ENCODE results near the gene RBM33.
"Not testable (repeated sequence)": the region's sequence is repeated elsewhere in the genome, so short reads cannot be mapped to it uniquely, and the experiment has no call there.

The RBM33 gene

DNA sequence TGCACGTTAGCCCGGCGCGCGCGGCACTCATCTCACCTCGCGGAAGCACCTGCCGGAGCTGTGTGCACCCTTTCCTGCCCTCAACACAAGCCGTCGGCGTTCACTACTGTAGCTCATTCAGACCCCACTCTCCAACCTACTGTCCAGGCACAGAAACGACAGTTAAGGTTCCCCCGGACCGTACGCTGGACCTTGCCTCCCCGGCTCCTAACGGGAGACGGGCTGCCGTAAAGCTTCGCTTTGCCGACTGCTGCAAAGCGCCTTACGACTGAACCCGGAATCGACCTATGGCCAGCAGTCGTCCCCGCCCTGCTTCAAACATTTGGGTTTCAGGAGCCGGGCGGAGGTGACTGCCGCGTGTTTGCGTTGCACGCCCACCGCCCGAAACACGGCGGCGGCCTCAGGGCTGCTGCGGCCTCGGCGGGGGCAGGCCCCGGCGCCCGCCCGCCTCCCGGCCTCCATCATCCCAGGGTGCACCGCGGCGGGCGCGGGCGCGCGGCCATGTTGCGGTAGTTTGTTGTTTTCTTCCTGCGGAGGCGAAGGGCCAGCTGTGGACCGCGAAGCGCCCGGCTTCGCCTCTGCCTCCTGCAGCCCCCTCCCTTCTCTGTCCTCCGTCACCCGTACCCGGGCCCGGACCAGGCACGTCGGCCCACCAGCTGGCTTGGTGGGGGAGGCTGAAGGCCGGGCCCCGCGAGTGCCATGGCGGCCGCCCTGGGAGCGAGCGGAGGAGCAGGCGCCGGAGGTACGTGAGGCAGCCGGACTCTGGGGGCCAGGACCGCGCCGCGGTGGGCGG is at the start of gene RBM33:
Gene RBM33, plus strand, starts transcription at position 484 of the 793 bp plus-strand sequence. Its CDS starts 216 bp downstream, at position 700.
- FAIRE-seq: no peak

DNA sequence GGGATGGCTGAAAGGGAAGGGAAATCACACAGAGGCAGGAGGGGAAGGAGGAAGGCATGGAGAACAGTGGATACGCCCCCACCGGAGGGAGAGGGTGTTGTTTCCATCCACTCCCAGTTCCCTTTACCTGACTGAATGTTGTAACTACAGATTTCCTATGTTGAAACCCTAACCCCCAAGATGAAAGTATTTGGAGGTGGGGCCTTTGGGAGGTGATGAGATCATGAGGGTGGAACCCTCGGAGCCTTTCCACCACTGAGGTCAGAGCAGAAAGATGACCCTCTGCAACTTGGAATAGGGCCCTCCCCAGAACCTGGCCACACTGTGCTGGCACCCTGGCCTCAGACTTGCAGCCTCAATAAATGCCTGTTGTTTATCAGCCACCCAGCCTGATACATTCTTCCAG is 49.5 kb upstream of the RBM33 start:
- no peak for FAIRE-seq

DNA sequence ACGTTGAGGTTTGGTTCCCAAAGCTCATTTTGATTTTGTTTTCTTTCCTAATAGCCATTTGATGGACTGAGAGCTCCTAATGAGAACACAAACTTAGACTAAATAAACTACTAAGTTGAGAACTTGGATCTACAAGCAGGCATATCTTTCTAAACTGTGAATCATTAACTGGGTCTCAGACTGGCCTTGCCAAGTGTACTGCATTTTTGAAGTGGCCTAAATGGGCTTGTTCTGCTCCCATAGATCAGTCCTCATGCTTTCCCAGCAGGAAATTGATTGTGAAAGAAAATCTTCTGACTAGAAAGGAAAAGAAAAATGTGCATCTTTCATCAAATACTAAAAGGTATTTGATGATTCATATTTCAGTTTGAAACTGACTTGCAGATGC is 46.7 kb upstream of the RBM33 start:
- no peak for FAIRE-seq

DNA sequence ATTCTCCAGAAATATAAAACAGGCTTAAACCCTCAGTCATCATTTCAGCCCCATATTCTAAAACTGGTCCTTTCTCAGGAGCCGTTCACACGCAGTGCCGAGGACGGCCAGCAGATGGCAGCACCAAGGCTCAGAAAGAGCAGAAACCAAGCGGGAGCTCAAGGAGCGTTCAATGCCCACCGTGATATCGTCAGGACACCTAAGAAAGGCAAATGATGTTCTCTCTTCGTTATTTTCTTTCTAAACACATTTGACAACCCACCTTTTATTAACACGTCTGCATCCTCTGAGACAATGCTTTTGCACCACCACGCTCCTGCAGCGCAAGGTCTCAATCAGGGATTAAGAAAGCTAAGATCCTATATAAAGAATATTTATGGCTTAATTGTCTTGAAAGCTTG is 45.7 kb upstream of the RBM33 start:
- no peak for FAIRE-seq

- no peak for FAIRE-seq
Observed at GRCh38 chr7:155602156-155602555, 42.3 kb upstream of the RBM33 start.

- no peak for FAIRE-seq
Observed at GRCh38 chr7:155602750-155603149, 41.7 kb upstream of the RBM33 start.

DNA sequence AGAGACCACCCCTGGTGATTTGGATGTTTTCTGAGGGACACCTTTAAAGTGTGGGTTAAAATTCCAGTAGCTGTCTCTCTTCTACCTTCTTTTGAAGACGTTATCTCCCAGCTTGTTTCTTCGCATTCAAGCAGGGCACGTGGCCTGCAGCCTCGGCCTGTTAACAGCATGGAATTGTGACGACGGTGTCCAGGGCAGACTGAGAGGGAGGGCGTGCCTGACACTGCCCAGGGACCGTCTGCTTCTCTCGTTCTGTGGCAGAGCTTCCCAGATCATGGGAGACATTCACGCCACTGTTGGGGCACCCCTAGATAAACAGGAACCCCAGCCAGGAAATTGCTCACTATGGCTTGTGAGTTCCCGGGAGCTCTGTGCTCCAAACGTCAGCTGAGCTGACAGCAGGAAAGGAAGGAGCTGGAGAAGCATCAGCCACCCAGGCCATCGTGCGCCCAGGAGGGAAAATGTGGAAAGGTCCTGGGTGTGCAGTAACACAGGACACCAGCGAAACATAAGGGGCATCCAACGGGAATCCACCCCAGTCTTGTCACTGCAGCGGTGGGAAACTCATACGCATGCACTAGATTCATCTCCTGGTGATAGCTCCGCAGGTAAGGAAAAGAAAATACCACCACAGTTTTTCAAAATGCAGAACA is 41.1 kb upstream of the RBM33 start:
- no peak for FAIRE-seq

- no peak for FAIRE-seq
Observed at GRCh38 chr7:155603858-155604503, 40.5 kb upstream of the RBM33 start.

- FAIRE-seq: no peak
Observed at GRCh38 chr7:155604504-155604997, 39.9 kb upstream of the RBM33 start.

GRCh38 chr7:155609185-155609584 is 35.3 kb upstream of the RBM33 start:
- no peak for FAIRE-seq

- no peak for FAIRE-seq
Observed at GRCh38 chr7:155610633-155611193, 33.7 kb upstream of the RBM33 start.

DNA sequence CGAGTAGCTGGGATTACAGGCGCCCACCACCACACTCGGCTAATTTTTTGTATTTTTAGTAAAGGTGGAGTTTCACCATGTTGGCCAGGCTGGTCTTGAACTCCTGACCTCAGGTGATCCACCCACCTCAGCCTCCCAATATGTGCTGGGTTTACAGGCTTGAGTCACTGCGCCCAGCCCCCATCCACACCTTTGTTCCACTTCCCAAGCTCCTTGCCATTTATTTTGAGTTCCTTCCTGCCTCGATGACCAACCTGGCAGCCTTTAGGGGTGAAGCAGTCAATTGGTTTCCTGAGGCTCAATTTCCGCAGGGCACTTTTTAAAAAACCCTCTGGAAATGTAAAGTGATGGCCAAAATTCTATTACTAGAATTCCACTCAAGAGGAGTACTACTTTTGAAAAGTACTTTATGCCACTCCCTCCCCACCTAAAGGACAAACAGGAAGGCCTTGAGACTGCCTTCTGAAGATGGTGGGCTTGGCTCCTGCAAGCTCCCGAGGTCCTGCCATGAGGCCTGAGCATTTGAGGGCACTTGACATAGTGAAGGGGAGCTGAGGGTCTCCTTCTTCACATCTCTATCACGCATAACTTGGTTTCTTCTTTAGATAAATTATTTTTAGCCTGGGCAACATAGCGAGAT is 32.5 kb upstream of the RBM33 start:
- FAIRE-seq: no peak

DNA sequence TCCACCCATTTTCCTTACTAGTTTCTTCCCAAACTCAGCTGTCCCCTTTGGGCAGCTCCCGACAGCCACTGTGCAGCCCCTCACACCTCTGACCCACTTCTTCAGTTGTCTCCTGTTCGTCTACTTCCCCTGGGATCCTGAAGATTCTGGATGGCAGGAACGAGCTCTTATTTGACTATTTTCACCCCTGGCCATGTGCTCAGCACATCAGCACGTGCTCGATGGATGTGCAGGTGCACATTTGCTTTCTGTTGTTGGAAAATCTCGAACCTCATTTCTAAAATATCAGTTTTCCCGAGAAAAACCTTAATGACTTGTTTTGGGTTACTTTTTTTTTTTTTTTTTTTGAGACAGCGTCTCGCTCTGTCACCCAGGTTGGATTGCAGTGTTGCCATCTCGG is 31.8 kb upstream of the RBM33 start:
- no peak for FAIRE-seq

DNA sequence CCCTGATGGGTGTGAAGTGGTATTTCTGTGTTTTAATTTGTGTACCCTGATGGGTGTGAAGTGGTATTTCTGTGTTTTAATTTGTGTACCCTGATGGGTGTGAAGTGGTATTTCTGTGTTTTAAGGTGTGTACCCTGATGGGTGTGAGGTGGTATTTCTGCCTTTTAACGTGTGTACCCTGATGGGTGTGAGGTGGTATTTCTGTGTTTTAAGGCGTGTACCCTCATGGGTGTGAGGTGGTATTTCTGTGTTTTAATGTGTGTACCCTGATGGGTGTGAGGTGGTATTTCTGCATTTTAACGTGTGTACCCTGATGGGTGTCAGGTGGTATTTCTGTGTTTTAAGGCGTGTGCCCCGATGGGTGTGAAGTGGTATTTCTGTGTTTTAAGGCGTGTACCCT is 29.4 kb upstream of the RBM33 start:
- not testable (repeated sequence) for FAIRE-seq

DNA sequence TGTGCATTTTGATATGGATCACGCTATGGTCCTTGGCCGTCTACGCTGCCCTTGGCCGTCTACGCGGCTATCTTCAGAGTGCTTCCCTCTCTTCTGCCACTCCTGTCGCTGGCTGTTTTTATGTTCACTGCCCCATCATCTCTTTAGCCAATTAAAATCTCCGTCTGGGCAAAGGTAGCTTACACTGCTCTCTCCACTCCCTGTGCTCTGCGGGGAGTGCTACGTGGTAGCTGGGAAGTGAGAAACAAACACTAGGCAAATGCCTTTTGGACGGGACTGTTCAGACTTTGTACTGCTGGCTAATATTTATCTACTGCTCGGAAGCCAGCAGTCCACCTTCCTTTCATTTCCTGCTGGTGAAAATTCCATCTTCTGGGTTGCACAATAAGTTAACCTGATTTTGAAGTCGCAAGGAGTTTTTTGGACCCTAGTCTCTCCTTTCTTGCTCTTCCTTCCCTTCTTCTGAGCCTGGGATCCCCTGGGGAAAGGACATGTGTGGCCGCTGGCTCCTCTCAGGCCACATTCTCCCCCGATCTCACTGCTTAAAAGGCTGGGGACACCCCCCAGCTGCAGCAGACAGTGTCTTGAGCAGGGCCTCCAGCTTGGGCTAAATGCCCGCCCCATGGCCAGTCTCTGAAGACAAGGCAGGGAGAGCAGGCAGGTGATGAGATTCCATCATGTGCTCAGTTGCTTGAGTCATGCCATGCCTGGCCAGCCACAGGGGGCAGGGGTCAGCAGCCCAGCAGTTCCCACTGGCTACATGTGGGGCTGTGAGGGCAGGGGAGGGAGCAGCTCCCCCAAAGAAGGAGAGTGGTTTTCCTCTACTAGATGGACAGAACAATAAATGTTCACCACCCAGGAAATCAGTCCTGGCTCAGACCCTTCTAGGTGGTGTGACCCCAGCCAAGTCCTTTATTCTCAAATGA is 25.5 kb upstream of the RBM33 start:
- FAIRE-seq: no peak

DNA sequence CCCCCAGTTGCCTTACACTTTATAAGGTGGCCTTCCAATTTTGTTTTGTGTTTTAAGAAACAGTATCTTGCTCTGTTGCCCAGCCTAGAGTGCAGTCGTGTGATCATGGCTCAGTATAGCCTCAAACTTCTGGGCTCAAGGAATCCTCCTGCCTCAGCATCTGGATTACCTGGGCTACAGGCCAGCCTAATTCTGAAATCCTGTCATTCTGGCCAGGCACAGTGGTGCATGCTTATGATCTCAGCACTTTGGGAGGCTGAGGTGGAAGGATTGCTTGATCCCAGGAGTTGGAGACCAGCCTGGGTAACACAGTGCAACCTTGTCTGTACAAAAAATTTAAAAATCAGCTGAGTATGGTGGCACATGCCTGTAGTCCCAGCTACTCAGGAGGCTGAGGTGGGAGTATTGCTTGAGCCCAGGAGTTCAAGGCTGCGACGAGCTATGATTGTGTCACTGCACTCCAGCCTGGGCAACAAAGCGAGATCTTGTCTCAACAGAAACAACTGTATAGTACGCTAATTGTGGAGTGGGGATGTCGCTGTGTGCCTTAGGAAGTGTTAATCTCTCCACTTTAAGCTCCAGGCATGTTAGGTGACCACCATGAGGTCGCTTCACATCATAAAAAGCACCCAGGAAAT is 24.7 kb upstream of the RBM33 start:
- no peak for FAIRE-seq

DNA sequence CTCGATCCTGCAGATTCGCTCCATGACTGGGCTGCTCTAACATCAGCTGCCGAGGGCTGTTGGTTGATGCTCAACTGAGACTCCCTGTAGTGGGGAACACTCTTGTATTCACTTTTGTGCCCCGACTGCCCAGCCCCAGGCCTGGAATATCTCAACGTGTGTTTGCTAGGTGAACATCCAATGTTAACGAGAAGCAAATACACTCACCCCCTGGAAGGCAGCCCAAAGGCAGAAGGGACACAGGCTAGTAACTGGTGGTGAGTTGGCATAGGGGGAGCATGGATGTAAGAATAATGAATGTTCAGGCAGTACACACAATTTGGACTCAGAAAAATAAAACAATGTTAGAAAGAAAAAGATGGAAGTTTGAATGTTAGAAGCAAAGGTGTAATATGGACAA is 24.0 kb upstream of the RBM33 start:
- no peak for FAIRE-seq

DNA sequence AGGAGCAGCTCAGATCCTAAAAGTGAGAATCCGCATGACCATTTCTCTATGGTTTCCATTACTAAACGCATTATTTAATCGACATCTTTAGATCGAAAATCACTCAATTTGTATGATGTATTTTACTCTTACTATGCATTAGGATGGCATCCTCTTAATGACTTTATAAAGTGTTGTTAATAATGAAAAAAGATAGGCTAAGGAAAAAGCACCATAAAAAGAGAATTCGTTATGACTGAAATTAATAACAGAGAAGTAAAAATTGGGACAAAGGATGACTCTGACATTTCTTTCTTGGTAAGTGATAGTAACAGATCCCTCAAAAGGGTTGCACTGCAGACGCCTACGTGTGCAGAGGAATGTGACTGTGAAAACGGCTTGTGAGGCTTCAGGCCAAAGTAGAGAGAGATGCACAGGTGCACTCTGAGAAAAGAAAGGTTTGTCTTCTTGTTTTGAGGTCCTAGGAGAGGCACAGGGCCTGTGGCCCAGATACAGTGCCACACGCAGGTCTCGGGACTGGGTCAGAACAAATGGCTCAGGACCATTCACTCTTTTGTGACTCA is 23.0 kb upstream of the RBM33 start:
- FAIRE-seq: no peak

GRCh38 chr7:155624412-155624811 is 20.0 kb upstream of the RBM33 start:
- no peak for FAIRE-seq

GRCh38 chr7:155625557-155625956 is 18.9 kb upstream of the RBM33 start:
- no peak for FAIRE-seq

DNA sequence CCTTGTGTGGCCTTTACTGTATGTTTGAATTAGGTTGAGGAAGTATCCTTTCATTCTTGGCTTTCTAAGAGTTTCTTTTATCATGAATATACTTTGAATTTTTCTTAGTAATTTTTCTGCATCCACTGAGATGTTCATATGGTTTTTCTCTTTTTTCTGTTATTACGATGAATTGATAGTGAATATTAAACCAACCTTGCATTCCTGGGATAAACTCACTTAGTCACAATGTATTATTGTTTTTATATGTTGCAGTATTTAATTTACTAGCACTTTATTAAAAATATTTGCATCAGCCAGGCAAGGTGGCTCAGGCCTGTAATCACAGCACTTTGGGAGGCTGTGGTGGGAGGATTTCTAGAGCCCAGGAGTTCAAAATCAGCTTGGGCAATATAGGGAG is 15.3 kb upstream of the RBM33 start:
- FAIRE-seq: no peak

Data from colon (tissue), 2 donors.